DOHH2 (cell line): Measurements from ENCODE around the gene LENG8.

Source experiments
- EZH2phosphoT487 ChIP-seq: fragments of 200-600 bp; sonication (generic); IDR thresholded peaks from 2 replicates; pipeline ENCODE4 v1.6.1; 2017; ENCODE audit warnings: borderline replicate concordance, mild to moderate bottlenecking, antibody characterized with exemption, low read length, moderate library complexity, mixed read lengths
- TF ChIP-seq, protein P1 (sequence below): fragments of 200-600 bp; sonication (generic); IDR thresholded peaks from one replicate; pipeline ENCODE4 v1.5.1; 2014; ENCODE audit warnings: antibody characterized with exemption, mild to moderate bottlenecking, low read depth, low read length; ENCODE audit not compliant: poor library complexity, severe bottlenecking

DNA sequence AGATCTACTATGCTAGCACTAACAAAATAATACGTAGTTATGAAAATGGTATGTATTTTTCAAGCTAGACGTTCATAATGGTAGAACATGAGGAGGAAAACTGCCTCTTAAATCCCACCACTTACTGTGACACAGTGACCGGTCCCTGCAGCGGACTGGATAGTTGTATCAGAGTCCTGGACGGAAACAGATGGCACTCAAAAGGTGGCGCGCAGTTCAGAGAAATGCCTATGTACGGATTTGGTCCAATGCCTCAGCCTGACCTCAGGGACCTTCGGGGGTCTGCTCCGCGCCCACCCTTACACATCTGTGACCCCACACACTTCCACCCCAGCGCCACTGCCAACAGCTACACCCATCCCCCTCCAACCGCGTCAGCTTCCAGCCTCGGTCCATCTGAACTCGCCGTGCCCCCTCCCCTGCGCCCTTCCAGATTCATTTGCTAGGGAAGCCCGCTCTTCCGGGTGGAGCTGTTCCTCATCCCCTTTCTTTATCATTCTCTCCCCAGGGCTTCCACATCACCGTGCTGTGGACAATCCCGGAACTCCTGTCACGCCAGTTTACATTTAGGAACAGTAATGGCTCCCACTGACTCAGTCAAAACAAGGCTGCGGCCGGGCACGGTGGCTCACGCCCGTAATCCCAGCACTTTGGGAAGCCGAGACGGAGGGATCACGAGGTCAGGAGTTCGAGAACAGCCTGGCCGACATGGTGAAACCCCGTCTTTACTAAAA is 792 bp upstream of the LENG8 start:
- TF ChIP-seq, protein P1, sequence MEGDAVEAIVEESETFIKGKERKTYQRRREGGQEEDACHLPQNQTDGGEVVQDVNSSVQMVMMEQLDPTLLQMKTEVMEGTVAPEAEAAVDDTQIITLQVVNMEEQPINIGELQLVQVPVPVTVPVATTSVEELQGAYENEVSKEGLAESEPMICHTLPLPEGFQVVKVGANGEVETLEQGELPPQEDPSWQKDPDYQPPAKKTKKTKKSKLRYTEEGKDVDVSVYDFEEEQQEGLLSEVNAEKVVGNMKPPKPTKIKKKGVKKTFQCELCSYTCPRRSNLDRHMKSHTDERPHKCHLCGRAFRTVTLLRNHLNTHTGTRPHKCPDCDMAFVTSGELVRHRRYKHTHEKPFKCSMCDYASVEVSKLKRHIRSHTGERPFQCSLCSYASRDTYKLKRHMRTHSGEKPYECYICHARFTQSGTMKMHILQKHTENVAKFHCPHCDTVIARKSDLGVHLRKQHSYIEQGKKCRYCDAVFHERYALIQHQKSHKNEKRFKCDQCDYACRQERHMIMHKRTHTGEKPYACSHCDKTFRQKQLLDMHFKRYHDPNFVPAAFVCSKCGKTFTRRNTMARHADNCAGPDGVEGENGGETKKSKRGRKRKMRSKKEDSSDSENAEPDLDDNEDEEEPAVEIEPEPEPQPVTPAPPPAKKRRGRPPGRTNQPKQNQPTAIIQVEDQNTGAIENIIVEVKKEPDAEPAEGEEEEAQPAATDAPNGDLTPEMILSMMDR = no peak
- no peak for TF ChIP-seq EZH2phosphoT487
